CD4-positive, alpha-beta memory T cell (primary cell): Measurements from ENCODE around the gene NLE1. TPM values are rescaled to one million over a fixed set of nuclear protein-coding genes. Genes with fewer than 3 reads are reported as not detected.
"Not testable (repeated sequence)": the region's sequence is repeated elsewhere in the genome, so short reads cannot be mapped to it uniquely, and the experiment has no call there.

Experiments used
- CTCF ChIA-PET: fragments of 350-600 bp; sonication (Branson Sonifier 250); formaldehyde crosslinking; loops from one replicate; lab custom pipeline; 2021; ENCODE audit warnings: inconsistent platforms; ENCODE audit not compliant: partially characterized antibody; lab: Charles Lee
- POLR2A ChIA-PET: fragments of 350-600 bp; sonication (Branson Sonifier 250); formaldehyde crosslinking; loops from one replicate; lab custom pipeline; 2021; ENCODE audit not compliant: partially characterized antibody; lab: Charles Lee
- DNase-seq, 5 donors: peaks; one replicate each; pipeline versions ENCODE4 v3.0.0 to v3.0.0-alpha.2; 2020 to 2022; ENCODE audit warnings: mixed read lengths in 1 of 5
- H3K27ac ChIP-seq: one replicate; pipeline ENCODE4 v1.7.0; 2013; ENCODE audit warnings: low read depth, low read length
- H3K27me3 ChIP-seq: 2 replicates; pipeline ENCODE4 v1.7.0; 2013; ENCODE audit warnings: mild to moderate bottlenecking, low read length, moderate library complexity; ENCODE audit not compliant: insufficient read depth
- H3K36me3 ChIP-seq: 2 replicates; pipeline ENCODE4 v1.7.0; 2013; ENCODE audit warnings: mild to moderate bottlenecking, low read length, moderate library complexity; ENCODE audit not compliant: insufficient read depth
- H3K4me1 ChIP-seq: 2 replicates; pipeline ENCODE4 v1.7.0; 2013; ENCODE audit warnings: mild to moderate bottlenecking, low read length, moderate library complexity; ENCODE audit not compliant: insufficient read depth
- H3K4me3 ChIP-seq, 2 donors: one replicate each; pipeline ENCODE4 v1.7.0; 2013; ENCODE audit warnings: low read length in 2 of 2, mild to moderate bottlenecking in 1 of 2
- H3K9me3 ChIP-seq, 2 donors: one replicate each; pipeline ENCODE4 v1.7.0; 2013; ENCODE audit warnings: low read length in 2 of 2, control low read depth in 1 of 2; ENCODE audit not compliant: control insufficient read depth in 1 of 2
- H3K27ac Mint-ChIP-seq, 7 donors: one replicate each; pipeline ENCODE4 v1.8.0; 2020 to 2021; ENCODE audit warnings: mixed read lengths in 7 of 7, mild to moderate bottlenecking in 6 of 7, inconsistent platforms in 3 of 7, moderate library complexity in 3 of 7
- H3K27me3 Mint-ChIP-seq, 2 donors: one replicate each; pipeline ENCODE4 v1.8.0; 2020 to 2021; ENCODE audit warnings: mixed read lengths in 2 of 2
- H3K36me3 Mint-ChIP-seq, 2 donors: one replicate each; pipeline ENCODE4 v1.8.0; 2020 to 2021; ENCODE audit warnings: mixed read lengths in 2 of 2, inconsistent platforms in 1 of 2, mild to moderate bottlenecking in 1 of 2
- H3K4me1 Mint-ChIP-seq, 4 donors: one replicate each; pipeline ENCODE4 v1.8.0; 2020 to 2021; ENCODE audit warnings: mixed read lengths in 4 of 4, mild to moderate bottlenecking in 1 of 4
- H3K4me3 Mint-ChIP-seq, 8 donors: one replicate each; pipeline ENCODE4 v1.8.0; 2020 to 2021; ENCODE audit warnings: mixed read lengths in 8 of 8, mild to moderate bottlenecking in 7 of 8, moderate library complexity in 6 of 8, inconsistent platforms in 3 of 8
- H3K9me3 Mint-ChIP-seq, 8 donors: one replicate each; pipeline ENCODE4 v1.8.0; 2020 to 2021; ENCODE audit warnings: mixed read lengths in 8 of 8, mild to moderate bottlenecking in 5 of 8, inconsistent platforms in 3 of 8, moderate library complexity in 1 of 8
- intact Hi-C: fragments of 100-400 bp; cut with micrococcal nuclease; formaldehyde crosslinking; loops from one replicate; pipeline ENCODE4 v1.15.1; 2023
- polyA plus RNA-seq, 2 donors: library from polyadenylated mRNA; unstranded; fragments of 300-500 nt; fragmentation: Illumina TruSeq; gene quantifications; one replicate each; pipeline ENCODE4 v1.2.3, GENCODE V29; 2021
- total RNA-seq, 2 experiments: library from RNA; stranded (reverse); gene quantifications; one replicate each; pipeline ENCODE4 v1.2.3, GENCODE V29; 2021

Gene NLE1
- total and polyA plus RNA-seq, 4 experiments from 2014 or later, result 4.4 to 20.5 (median 12.5) TPM

- Histone ChIP-seq H3K27me3 (no peaks in the 10 kb centered on the region), H3K4me3 (no peak overlapping the region), H3K36me3 (no peaks in the 10 kb centered on the region), H3K4me1 (peaks cover 47% of the 10 kb centered on the region), H3K9me3 (no peaks in the 10 kb centered on the region), H3K27ac (no peak overlapping the region)
- Mint-ChIP-seq H3K9me3 (peaks cover 0 to 2% (median 0%) of the 10 kb centered on the region in 8 donors), H3K27me3 (no peaks in the 10 kb centered on the region), H3K36me3 (no peaks in the 10 kb centered on the region), H3K27ac (peak overlapping the region in 1 of 7 donors; percentile 44), H3K4me1 (peaks cover 37 to 76% (median 45%) of the 10 kb centered on the region in 4 donors), H3K4me3 (no peak overlapping the region)
- CTCF ChIA-PET, result interaction anchor here (1.1 kb wide), 1 partner anchor 28 kb away, joined by 4 read pairs; no protein-coding TSS in a partner anchor
- POLR2A ChIA-PET, result interaction anchor here (0.6 to 18.0 kb wide), 5 partner anchors 11 to 303 kb away, joined by 3 to 217 read pairs (median 4); partner anchors contain the start of gene SLFN5
- intact Hi-C loops, result no loop called here
- no peak for DNase-seq
Observed at GRCh38 chr17:35184274-35184673, 42.2 kb upstream of the NLE1 start.

- no peak overlapping the region for H3K27ac ChIP-seq
- CTCF ChIA-PET, result interaction anchor here (1.1 kb wide), 1 partner anchor 29 kb away, joined by 4 read pairs; no protein-coding TSS in a partner anchor
- peaks cover 43% of the 10 kb centered on the region for H3K4me1 ChIP-seq
- H3K9me3 Mint-ChIP-seq, result peaks cover 0 to 2% (median 0%) of the 10 kb centered on the region in 8 donors
- no peak overlapping the region for H3K4me3 Mint-ChIP-seq
- H3K27ac Mint-ChIP-seq, result peak overlapping the region in 2 of 7 donors; percentile 18 to 19
- intact Hi-C loops, result no loop called here
- H3K36me3 ChIP-seq, result no peaks in the 10 kb centered on the region
- peaks cover 35 to 73% (median 44%) of the 10 kb centered on the region in 4 donors for H3K4me1 Mint-ChIP-seq
- no peaks in the 10 kb centered on the region for H3K36me3 Mint-ChIP-seq
- H3K4me3 ChIP-seq, result no peak overlapping the region
- H3K27me3 ChIP-seq, result no peaks in the 10 kb centered on the region
- H3K27me3 Mint-ChIP-seq, result no peaks in the 10 kb centered on the region
- no peak for DNase-seq
- no peaks in the 10 kb centered on the region for H3K9me3 ChIP-seq
- POLR2A ChIA-PET, result interaction anchor here (0.9 to 18.0 kb wide), 4 partner anchors 10 to 304 kb away, joined by 3 to 217 read pairs (median 16); partner anchors contain the start of gene SLFN5
Observed at GRCh38 chr17:35183332-35183731, 41.2 kb upstream of the NLE1 start.

GRCh38 chr17:35179379-35179778, 37.3 kb upstream of the NLE1 start:
- H3K4me3 ChIP-seq, DNase-seq, intact Hi-C loops, H3K27me3 ChIP-seq, H3K27ac ChIP-seq, H3K9me3 Mint-ChIP-seq, H3K27me3 Mint-ChIP-seq, H3K9me3 ChIP-seq, H3K36me3 Mint-ChIP-seq, H3K36me3 ChIP-seq, CTCF ChIA-PET: not testable (repeated sequence)
- H3K4me1 Mint-ChIP-seq, result peaks cover 43 to 76% (median 57%) of the 10 kb centered on the region in 4 donors
- peak overlapping the region in 4 of 7 donors; percentile 46 to 77 (median 61) for H3K27ac Mint-ChIP-seq
- peak overlapping the region in 2 of 8 donors; percentile 21 to 47 for H3K4me3 Mint-ChIP-seq
- peaks cover 57% of the 10 kb centered on the region for H3K4me1 ChIP-seq
- POLR2A ChIA-PET, result interaction anchor here (1.8 to 18.0 kb wide), 4 partner anchors 9 to 308 kb away, joined by 5 to 217 read pairs (median 27); partner anchors contain the start of gene SLFN5

- ChIA-PET CTCF (interaction anchor here (0.7 to 1.6 kb wide), 2 partner anchors 36 to 311 kb away, joined by 3 to 6 read pairs; no protein-coding TSS in a partner anchor), POLR2A (interaction anchor here (1.2 to 18.0 kb wide), 4 partner anchors 9 to 360 kb away, joined by 3 to 217 read pairs (median 30); partner anchors contain the start of genes SLFN12L and SLFN5)
- Histone ChIP-seq H3K4me1 (peaks cover 61% of the 10 kb centered on the region), H3K27ac (no peak overlapping the region), H3K4me3 (no peak overlapping the region), H3K9me3 (no peaks in the 10 kb centered on the region), H3K36me3 (no peaks in the 10 kb centered on the region), H3K27me3 (no peaks in the 10 kb centered on the region)
- peaks cover 0 to 2% of the 10 kb centered on the region in 2 donors for H3K36me3 Mint-ChIP-seq
- H3K27ac Mint-ChIP-seq, result peak overlapping the region; percentile 90 to 99 (median 93)
- no peak for DNase-seq
- intact Hi-C loops, result loop anchor here (2.0 kb wide), 2 partner anchors 38 to 66 kb away; partner anchors contain the start of gene SLFN5
- peaks cover 49 to 77% (median 63%) of the 10 kb centered on the region in 4 donors for H3K4me1 Mint-ChIP-seq
- H3K27me3 Mint-ChIP-seq, result no peaks in the 10 kb centered on the region
- H3K9me3 Mint-ChIP-seq, result peaks cover 0 to 9% (median 0%) of the 10 kb centered on the region in 8 donors
- H3K4me3 Mint-ChIP-seq, result peak overlapping the region in 6 of 8 donors; percentile 32 to 84 (median 81)
Observed at GRCh38 chr17:35176897-35177296, 34.8 kb upstream of the NLE1 start.

- no peaks in the 10 kb centered on the region for H3K27me3 Mint-ChIP-seq
- peaks cover 56 to 88% (median 70%) of the 10 kb centered on the region in 4 donors for H3K4me1 Mint-ChIP-seq
Observed at GRCh38 chr17:35175638-35176415, 33.7 kb upstream of the NLE1 start.

GRCh38 chr17:35174835-35175334, 32.8 kb upstream of the NLE1 start:
- Mint-ChIP-seq H3K36me3 (peaks cover 0 to 2% of the 10 kb centered on the region in 2 donors), H3K27me3 (no peaks in the 10 kb centered on the region), H3K9me3 (peaks cover 0 to 9% (median 0%) of the 10 kb centered on the region in 8 donors), H3K27ac (peak overlapping the region in 6 of 7 donors; percentile 35 to 83 (median 70)), H3K4me1 (peaks cover 52 to 81% (median 65%) of the 10 kb centered on the region in 4 donors), H3K4me3 (peak overlapping the region in 2 of 8 donors; percentile 1 to 10)
- no peak overlapping the region for H3K4me3 ChIP-seq
- H3K36me3 ChIP-seq, result no peaks in the 10 kb centered on the region
- H3K9me3 ChIP-seq, result no peaks in the 10 kb centered on the region
- H3K27ac ChIP-seq, result no peak overlapping the region
- H3K27me3 ChIP-seq, result no peaks in the 10 kb centered on the region
- CTCF ChIA-PET, result interaction anchor here (0.8 to 1.3 kb wide), 5 partner anchors 39 to 364 kb away, joined by 3 to 6 read pairs (median 4); no protein-coding TSS in a partner anchor
- intact Hi-C loops, result no loop called here
- peaks cover 66% of the 10 kb centered on the region for H3K4me1 ChIP-seq
- DNase-seq, result no peak
- POLR2A ChIA-PET, result interaction anchor here (0.7 to 18.0 kb wide), 9 partner anchors 39 to 363 kb away, joined by 3 to 217 read pairs (median 3); partner anchors contain the start of gene SLFN5

More at GRCh38 chr17:35175638-35176415, 33.7 kb upstream of the NLE1 start:
- H3K27me3 ChIP-seq, result no peaks in the 10 kb centered on the region
- H3K36me3 ChIP-seq, result no peaks in the 10 kb centered on the region
- H3K27ac ChIP-seq, result no peak overlapping the region
- POLR2A ChIA-PET, result interaction anchor here (0.6 to 18.0 kb wide), 8 partner anchors 38 to 411 kb away, joined by 3 to 217 read pairs (median 6); partner anchors contain the start of genes AP2B1 and SLFN5
- Mint-ChIP-seq H3K27ac (peak overlapping the region; percentile 19 to 95 (median 93)), H3K4me3 (peak overlapping the region in 3 of 8 donors; percentile 18 to 49 (median 47)), H3K36me3 (peaks cover 0 to 2% of the 10 kb centered on the region in 2 donors), H3K9me3 (peaks cover 0 to 9% (median 0%) of the 10 kb centered on the region in 8 donors)
- H3K4me1 ChIP-seq, result peaks cover 71% of the 10 kb centered on the region
- no peak overlapping the region for H3K4me3 ChIP-seq
- intact Hi-C loops, result loop anchor here (2.0 kb wide), 2 partner anchors 39 to 67 kb away; partner anchors contain the start of gene SLFN5
- CTCF ChIA-PET, result interaction anchor here (0.7 to 1.3 kb wide), 4 partner anchors 39 to 312 kb away, joined by 3 to 5 read pairs (median 3); no protein-coding TSS in a partner anchor
- no peaks in the 10 kb centered on the region for H3K9me3 ChIP-seq
- DNase-seq, result no peak
